ENCODE results near the gene VKORC1L1.
"Not testable (repeated sequence)": the region's sequence is repeated elsewhere in the genome, so short reads cannot be mapped to it uniquely, and the experiment has no call there.

Gene VKORC1L1

DNA sequence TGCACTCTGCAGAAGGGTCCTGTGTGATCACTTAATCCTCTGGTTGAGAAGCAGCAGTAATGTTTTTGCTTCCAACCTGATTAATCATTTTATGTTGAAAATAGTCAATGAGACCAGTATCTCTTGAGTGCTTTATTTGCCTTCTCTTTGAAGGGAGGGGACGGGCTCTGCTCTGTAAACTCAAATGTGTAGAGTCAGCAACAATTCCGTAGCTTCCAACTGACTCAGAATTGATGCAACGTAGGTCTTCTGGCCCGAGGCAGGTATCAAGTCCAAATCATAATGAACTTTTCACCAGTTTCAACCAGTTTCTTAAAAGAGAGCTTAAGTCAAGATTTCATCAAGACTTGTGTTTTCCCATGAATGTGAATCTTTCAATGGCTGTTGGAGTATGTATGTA is 82.8 kb downstream of the VKORC1L1 start:
- TF ChIP-seq RARB (CRISPR knock-in tag; IDR thresholded peaks at IDR 0.05) (no peak), ARNTL (CRISPR knock-in tag; IDR thresholded peaks at IDR 0.05; ENCODE audit: borderline replicate concordance, low read depth) (no peak), ZFP30 (CRISPR knock-in tag; IDR thresholded peaks at IDR 0.05) (no peak)
- ATAC-seq = no peak

DNA sequence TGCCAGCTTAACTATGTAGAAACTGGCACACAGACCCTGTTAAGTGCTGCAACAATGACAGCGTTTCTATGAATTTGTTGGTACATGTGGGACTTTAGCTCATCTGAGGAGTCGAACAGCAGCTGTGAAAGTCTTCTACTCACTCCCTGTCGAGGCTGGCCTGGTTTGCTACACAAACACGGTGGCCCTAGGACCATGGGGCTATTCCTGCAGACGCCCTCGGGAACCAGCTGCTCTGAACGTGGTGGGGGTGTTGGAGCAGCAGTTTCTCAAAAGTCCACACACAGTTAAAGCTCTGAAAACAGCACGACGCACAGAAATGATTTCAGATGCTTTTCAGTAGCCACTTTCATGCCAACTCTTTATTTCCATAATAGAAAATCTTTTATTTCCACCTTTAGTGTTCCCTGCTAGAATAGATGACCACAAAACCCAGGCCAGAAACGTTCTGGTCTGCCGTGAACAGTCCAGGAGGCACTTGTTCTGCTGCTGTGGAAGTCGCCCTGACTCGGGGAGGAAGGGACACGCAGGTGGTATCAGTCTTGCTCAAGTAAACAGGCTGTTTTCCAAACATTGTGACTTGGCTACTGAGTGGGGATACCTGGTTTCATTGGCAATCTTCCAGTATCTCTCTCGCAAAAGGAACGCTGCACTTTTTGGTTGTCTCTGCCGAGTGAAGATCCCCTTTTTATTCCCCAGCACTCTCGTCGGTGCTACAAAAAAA is 87.6 kb downstream of the VKORC1L1 start:
- ATAC-seq = no peak
- TF ChIP-seq, protein P1, sequence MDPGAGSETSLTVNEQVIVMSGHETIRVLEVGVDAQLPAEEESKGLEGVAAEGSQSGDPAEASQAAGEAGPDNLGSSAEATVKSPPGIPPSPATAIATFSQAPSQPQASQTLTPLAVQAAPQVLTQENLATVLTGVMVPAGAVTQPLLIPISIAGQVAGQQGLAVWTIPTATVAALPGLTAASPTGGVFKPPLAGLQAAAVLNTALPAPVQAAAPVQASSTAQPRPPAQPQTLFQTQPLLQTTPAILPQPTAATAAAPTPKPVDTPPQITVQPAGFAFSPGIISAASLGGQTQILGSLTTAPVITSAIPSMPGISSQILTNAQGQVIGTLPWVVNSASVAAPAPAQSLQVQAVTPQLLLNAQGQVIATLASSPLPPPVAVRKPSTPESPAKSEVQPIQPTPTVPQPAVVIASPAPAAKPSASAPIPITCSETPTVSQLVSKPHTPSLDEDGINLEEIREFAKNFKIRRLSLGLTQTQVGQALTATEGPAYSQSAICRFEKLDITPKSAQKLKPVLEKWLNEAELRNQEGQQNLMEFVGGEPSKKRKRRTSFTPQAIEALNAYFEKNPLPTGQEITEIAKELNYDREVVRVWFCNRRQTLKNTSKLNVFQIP (CRISPR knock-in tag; IDR thresholded peaks at IDR 0.05; ENCODE audit: borderline replicate concordance, low read depth) = no peak
- TF ChIP-seq ZNF8 (CRISPR knock-in tag; IDR thresholded peaks at IDR 0.05) = no peak
- TF ChIP-seq, protein P2, sequence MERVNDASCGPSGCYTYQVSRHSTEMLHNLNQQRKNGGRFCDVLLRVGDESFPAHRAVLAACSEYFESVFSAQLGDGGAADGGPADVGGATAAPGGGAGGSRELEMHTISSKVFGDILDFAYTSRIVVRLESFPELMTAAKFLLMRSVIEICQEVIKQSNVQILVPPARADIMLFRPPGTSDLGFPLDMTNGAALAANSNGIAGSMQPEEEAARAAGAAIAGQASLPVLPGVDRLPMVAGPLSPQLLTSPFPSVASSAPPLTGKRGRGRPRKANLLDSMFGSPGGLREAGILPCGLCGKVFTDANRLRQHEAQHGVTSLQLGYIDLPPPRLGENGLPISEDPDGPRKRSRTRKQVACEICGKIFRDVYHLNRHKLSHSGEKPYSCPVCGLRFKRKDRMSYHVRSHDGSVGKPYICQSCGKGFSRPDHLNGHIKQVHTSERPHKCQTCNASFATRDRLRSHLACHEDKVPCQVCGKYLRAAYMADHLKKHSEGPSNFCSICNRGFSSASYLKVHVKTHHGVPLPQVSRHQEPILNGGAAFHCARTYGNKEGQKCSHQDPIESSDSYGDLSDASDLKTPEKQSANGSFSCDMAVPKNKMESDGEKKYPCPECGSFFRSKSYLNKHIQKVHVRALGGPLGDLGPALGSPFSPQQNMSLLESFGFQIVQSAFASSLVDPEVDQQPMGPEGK (CRISPR knock-in tag; IDR thresholded peaks at IDR 0.05; ENCODE audit: borderline replicate concordance) = no peak
- no peak for TF ChIP-seq CSDC2 (CRISPR knock-in tag; IDR thresholded peaks at IDR 0.05)
- no peak for TF ChIP-seq BACH2 (CRISPR knock-in tag; IDR thresholded peaks at IDR 0.05; ENCODE audit: borderline replicate concordance)

DNA sequence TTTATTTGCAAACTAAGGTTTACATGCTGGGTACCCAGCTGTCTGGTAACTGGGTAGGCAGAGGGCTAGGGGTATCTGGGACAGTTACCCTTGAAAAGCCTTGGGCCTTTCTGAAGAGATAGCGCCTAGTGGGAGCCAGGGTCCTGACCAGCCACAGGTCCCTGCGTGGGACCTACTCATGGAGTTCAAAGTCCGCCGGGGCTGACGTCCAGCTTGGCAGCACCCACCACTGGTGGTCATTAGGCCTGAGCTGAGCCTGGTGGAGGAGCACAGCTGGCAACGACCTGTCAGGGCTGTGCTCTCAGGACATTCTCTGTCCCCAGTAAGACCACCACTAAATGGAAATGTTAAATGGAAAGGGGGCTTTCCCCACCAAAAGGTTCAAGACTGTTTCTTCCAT is 89.2 kb downstream of the VKORC1L1 start:
- TF ChIP-seq ESRRG (CRISPR knock-in tag; IDR thresholded peaks at IDR 0.05) (no peak), RARB (CRISPR knock-in tag; IDR thresholded peaks at IDR 0.05) (no peak), BACH2 (CRISPR knock-in tag; IDR thresholded peaks at IDR 0.05; ENCODE audit: borderline replicate concordance) (no peak)
- no peak for ATAC-seq

DNA sequence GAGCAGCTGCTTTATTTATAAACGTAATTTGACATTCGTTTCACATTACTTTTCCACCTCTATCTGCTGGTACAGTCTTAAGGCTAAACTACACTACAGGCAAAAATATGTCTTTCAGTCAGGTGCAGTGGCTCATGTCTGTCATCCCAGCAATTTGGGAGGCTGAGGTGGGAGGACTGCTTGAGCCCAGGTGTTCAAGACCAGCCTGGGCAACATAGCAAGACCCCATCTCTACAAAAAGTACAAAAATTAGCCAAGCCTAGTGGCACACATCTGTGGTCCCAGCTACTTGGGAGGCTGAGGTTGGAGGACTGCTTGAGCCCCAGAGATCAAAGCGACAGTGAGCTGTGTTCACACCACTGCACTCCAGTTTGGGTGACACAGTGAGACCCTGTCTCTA is 91.8 kb downstream of the VKORC1L1 start:
- ATAC-seq = not testable (repeated sequence)

DNA sequence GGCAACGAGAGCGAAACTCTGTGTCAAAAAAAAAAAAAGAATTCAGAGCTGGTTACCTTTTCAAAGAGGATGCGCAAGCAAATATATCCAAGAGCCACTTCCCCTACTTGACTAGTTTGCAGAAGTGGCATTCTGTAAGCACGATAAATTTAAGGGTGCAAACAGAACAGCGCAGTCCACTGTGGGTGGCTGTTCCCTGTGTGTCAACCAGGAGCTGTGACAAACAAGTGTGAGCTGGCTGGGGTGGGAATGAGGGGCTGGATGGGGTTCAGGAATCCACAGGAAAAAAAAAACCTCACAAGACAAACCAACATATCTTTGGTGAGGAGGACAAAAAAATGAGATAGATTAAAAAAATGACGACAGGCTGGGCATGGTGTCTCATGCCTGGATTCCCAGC is 93.3 kb downstream of the VKORC1L1 start:
- no peak for ATAC-seq
- no peak for TF ChIP-seq BACH2 (CRISPR knock-in tag; IDR thresholded peaks at IDR 0.05; ENCODE audit: borderline replicate concordance)

DNA sequence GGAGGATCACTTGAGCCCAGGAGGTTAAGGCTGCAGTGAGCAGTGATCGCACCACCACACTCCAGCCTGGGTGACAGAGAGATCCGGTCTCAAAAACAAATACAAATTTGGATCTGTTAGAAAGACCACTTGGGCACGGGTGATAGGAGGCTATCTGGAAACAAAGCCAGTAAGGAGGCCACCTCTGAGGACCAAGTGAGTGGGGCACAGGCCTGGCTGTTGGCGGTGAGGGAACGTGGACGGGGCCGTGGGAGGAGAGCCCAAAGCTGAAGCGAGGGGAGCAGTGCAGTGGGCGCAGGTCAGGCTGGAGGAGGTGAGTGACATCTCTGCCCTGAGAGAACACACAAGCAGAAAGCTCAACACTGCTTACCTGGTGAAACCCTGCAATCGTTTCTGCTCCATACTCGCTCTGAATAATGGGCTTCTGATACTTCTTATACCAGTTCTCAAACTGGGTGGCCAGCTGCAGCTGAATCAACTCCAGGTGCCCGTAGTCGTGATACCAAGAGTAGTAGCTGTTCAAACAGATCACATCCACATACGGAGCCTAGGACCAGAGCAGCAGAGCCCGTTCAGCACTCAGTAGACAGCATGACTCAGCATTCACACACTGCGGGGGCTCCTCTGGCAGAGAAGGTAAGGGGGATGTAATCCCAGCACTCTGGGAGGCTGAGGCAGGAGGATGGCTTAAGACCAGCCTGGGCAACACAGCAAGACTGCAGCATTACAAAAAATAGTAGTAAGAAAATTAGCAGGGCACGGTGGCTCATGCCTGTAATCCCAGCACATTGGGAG is 94.7 kb downstream of the VKORC1L1 start:
- no peak; the same call in 2 of the 3 replicates for ATAC-seq
- TF ChIP-seq SNAI2 (CRISPR knock-in tag; IDR thresholded peaks at IDR 0.05) = no peak

DNA sequence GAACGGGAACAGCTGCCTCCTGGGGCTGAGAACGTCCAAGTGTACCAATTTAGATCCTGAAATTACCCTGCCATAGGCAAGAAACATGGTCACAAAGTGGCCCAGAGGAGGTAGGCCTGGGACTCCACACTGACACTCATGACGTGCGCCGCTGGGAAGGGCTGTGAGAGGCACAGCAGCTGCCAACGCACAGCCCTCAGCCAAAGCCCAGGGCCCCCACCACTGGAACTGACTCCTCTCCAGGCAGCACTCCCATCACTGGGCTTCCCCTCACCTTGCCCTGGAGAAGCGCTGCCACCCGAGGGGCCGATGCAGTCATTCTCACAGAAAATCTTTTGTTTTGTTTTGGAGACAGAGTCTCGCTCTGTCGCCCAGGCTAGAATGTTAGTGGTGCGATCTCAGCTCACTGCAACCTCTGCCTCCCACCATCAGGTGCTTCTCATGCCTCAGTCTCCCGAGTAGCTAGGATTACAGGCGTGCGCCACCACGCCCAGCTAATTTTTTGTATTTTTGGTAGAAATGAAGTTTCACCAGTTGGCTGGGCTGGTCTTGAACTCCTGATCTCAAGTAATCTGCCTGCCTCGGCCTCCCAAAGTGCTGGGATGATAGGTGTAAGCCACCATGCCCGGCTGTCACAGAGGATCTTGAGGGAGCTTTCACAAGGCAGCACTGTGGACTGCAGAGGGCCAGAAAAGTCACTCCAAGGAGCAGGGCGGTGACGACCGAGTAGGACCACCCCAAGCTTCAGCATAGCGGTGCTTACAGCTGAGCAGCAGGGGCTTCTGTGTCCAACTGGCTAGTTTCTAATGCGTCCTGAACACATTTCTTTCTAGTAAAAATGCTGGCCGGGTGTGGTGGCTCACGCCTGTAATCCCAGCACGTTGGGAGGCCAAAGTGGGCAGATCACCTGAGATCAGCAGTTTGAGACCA is 95.6 kb downstream of the VKORC1L1 start:
- no peak for ATAC-seq
- no peak for TF ChIP-seq ZC3H10 (CRISPR knock-in tag; IDR thresholded peaks at IDR 0.05)
- TF ChIP-seq ZNF8 (CRISPR knock-in tag; IDR thresholded peaks at IDR 0.05) = no peak
- TF ChIP-seq, protein P2 (CRISPR knock-in tag; IDR thresholded peaks at IDR 0.05; ENCODE audit: borderline replicate concordance) = no peak
- TF ChIP-seq CSDC2 (CRISPR knock-in tag; IDR thresholded peaks at IDR 0.05) = no peak
- no peak for TF ChIP-seq ZFP30 (CRISPR knock-in tag; IDR thresholded peaks at IDR 0.05)
- no peak for TF ChIP-seq TOX (CRISPR knock-in tag; IDR thresholded peaks at IDR 0.05; ENCODE audit: borderline replicate concordance)
- TF ChIP-seq, protein P3, sequence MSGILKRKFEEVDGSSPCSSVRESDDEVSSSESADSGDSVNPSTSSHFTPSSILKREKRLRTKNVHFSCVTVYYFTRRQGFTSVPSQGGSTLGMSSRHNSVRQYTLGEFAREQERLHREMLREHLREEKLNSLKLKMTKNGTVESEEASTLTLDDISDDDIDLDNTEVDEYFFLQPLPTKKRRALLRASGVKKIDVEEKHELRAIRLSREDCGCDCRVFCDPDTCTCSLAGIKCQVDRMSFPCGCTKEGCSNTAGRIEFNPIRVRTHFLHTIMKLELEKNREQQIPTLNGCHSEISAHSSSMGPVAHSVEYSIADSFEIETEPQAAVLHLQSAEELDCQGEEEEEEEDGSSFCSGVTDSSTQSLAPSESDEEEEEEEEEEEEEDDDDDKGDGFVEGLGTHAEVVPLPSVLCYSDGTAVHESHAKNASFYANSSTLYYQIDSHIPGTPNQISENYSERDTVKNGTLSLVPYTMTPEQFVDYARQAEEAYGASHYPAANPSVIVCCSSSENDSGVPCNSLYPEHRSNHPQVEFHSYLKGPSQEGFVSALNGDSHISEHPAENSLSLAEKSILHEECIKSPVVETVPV (CRISPR knock-in tag; IDR thresholded peaks at IDR 0.05) = no peak
- TF ChIP-seq ARNTL (CRISPR knock-in tag; IDR thresholded peaks at IDR 0.05; ENCODE audit: borderline replicate concordance, low read depth) = no peak
- TF ChIP-seq SNAI2 (CRISPR knock-in tag; IDR thresholded peaks at IDR 0.05) = no peak
- no peak for TF ChIP-seq OSR1 (CRISPR knock-in tag; IDR thresholded peaks at IDR 0.05)
- TF ChIP-seq TCF4 (CRISPR knock-in tag; IDR thresholded peaks at IDR 0.05; ENCODE audit: borderline replicate concordance) = no peak
- TF ChIP-seq BACH2 (CRISPR knock-in tag; IDR thresholded peaks at IDR 0.05; ENCODE audit: borderline replicate concordance) = no peak
- no peak for TF ChIP-seq PPARA (CRISPR knock-in tag; IDR thresholded peaks at IDR 0.05; ENCODE audit: borderline replicate concordance)
- no peak for TF ChIP-seq ZFP3 (CRISPR knock-in tag; IDR thresholded peaks at IDR 0.05)
- TF ChIP-seq ZNF565 (CRISPR knock-in tag; conservative IDR thresholded peaks at IDR 0.05; ENCODE audit: low read depth) = no peak
- TF ChIP-seq ISL1 (CRISPR knock-in tag; IDR thresholded peaks at IDR 0.05) = no peak
- TF ChIP-seq RARB (CRISPR knock-in tag; IDR thresholded peaks at IDR 0.05) = no peak

Data from SK-N-SH treated with all-trans-retinoic acid at 6 μM for 48 hours (cell line).